Measurements from ENCODE around the gene ISG20L2. TPM values are rescaled to one million over a fixed set of nuclear protein-coding genes. Genes with fewer than 3 reads are reported as not detected.

The ISG20L2 gene
- total and polyA plus RNA-seq, 2 experiments from 2014 or later: 16.4 to 22.4 TPM

DNA sequence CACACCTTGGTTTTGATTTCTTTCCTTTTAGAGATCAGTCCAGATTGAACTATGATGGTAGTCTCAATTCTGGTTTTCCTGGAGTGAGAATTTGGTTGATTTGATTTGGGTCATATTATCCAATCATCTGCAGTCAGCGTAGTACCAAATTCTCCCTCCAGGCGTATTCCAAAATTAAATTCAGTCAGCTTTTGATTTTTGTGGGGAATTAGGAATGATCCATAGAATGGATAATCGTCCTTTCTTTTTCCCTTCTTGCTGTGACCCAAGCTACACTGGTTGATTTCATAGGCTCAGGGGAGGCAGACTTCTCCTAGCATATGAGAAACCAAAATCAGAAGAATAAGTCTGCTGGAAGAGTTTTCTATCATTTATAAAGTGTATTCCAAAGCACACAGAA, 43.7 kb upstream of the ISG20L2 start:
- H3K4me2 ChIP-seq: peak overlapping the region; percentile 60
- no peak overlapping the region for H2AFZ ChIP-seq
- DNase-seq (ENCODE audit: low spot score): no peak
- peak overlapping the region; percentile 36 for H3K27ac ChIP-seq
- peaks cover 39% of the 10 kb centered on the region for H3K4me1 ChIP-seq (ENCODE audit: insufficient read depth)
- H3K4me3 ChIP-seq: no peak overlapping the region
- peaks cover 94% of the 10 kb centered on the region for H3K79me2 ChIP-seq
- peaks cover 70% of the 10 kb centered on the region for H4K20me1 ChIP-seq (ENCODE audit: insufficient read depth, poor library complexity, severe bottlenecking)
- no peaks in the 10 kb centered on the region for H3K9me3 ChIP-seq (ENCODE audit: low read depth)
- H3K9me2 ChIP-seq (replicated peaks; ENCODE audit: insufficient read depth): no peaks in the 10 kb centered on the region
- TF ChIP-seq, protein P1, sequence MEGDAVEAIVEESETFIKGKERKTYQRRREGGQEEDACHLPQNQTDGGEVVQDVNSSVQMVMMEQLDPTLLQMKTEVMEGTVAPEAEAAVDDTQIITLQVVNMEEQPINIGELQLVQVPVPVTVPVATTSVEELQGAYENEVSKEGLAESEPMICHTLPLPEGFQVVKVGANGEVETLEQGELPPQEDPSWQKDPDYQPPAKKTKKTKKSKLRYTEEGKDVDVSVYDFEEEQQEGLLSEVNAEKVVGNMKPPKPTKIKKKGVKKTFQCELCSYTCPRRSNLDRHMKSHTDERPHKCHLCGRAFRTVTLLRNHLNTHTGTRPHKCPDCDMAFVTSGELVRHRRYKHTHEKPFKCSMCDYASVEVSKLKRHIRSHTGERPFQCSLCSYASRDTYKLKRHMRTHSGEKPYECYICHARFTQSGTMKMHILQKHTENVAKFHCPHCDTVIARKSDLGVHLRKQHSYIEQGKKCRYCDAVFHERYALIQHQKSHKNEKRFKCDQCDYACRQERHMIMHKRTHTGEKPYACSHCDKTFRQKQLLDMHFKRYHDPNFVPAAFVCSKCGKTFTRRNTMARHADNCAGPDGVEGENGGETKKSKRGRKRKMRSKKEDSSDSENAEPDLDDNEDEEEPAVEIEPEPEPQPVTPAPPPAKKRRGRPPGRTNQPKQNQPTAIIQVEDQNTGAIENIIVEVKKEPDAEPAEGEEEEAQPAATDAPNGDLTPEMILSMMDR (IDR thresholded peaks at IDR 0.05; ENCODE audit: poor library complexity): no peak
- no peak for TF ChIP-seq EZH2 (IDR thresholded peaks at IDR 0.05; ENCODE audit: borderline replicate concordance)
- no peak for TF ChIP-seq EZH2phosphoT487 (IDR thresholded peaks at IDR 0.05; ENCODE audit: low read depth, severe bottlenecking, unreplicated experiment)
- no peaks in the 10 kb centered on the region for H3K36me3 ChIP-seq (replicated peaks; ENCODE audit: insufficient read depth, low read depth)
- no peaks in the 10 kb centered on the region for H3K27me3 ChIP-seq
- whole genome bisulfite sequencing (ENCODE audit: low lambda C conversion rate, missing lambda C conversion rate): 88% methylated on average over 3 of the region's 3 CpGs

DNA sequence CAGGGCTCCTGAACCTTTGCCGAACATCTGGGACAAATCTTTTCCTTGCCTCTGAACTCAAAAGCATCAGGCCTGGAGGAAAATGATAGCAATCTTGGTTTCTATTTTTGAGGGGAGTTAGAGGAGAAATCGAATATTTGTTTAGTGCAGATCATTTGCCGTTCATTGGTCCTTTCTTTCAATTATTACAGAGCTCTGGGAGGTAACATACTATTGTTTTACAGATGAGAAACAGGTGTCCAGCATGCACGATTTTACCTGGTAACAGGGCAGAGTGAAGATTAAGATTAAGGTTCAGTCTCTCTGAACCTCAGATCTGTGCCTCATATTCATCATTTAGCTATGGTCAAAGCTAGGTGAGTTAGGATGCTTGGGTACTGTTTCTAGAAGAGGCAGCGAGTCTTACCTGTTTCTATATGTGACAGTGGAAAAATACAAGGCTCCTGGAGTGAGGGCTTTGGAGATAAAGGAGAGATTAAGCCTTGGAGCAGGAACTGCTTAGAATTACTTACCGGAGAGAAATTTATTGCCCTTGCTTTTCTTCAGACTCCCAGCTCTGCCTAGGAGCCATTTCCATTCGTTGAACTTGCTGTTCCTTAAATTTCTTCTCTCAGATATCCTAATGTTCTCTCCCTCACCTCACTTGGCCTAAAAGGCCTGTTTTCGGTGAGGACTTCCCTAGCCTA, 40.2 kb upstream of the ISG20L2 start:
- Histone ChIP-seq H3K27me3 (no peaks in the 10 kb centered on the region), H3K36me3 (replicated peaks; ENCODE audit: insufficient read depth, low read depth) (no peaks in the 10 kb centered on the region), H2AFZ (no peak overlapping the region), H4K20me1 (ENCODE audit: insufficient read depth, poor library complexity, severe bottlenecking) (peaks cover 41% of the 10 kb centered on the region), H3K27ac (peak overlapping the region; percentile 85), H3K4me2 (peak overlapping the region; percentile 94), H3K9me2 (replicated peaks; ENCODE audit: insufficient read depth) (no peaks in the 10 kb centered on the region), H3K9me3 (ENCODE audit: low read depth) (no peaks in the 10 kb centered on the region), H3K4me1 (ENCODE audit: insufficient read depth) (peaks cover 40% of the 10 kb centered on the region), H3K4me3 (peak overlapping the region; percentile 48), H3K79me2 (peaks cover 70% of the 10 kb centered on the region)
- 11% methylated on average over 8 of the region's 8 CpGs for WGBS (ENCODE audit: low lambda C conversion rate, missing lambda C conversion rate)
- DNase-seq (ENCODE audit: low spot score): peak; percentile 37
- no peak for TF ChIP-seq EZH2 (IDR thresholded peaks at IDR 0.05; ENCODE audit: borderline replicate concordance)
- TF ChIP-seq, protein P1 (IDR thresholded peaks at IDR 0.05; ENCODE audit: poor library complexity): no peak

DNA sequence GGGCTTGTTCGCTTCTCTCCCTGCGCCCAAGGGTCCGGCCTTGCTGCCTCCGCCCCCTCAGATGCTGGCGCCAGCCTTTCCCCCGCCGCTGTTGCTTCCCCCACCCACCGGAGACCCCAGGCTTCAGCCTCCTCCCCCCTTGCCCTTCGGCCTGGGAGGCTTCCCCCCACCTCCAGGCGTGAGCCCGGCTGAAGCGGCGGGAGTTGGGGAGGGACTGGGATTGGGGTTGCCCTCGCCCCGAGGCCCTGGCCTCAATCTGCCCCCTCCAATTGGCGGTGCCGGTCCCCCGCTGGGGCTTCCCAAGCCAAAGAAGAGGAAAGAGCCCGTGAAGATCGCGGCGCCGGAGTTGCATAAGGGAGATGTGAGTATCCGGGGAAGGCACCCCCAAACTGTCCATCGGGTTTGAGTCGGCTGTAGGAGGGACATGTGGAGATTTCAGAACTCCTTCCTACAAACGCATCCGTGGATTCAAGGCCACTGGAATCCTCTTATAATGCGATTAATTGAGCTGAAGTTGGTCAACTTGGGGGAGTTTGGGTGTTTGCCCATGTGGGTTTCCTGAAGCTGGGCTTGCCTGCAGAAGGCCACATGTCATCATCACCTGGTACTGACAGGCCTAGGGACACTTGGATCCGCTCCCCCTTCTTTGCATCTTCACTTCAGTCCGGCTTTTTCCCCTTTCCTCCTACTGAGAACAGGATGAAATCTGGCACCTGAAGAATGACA, 39.5 kb upstream of the ISG20L2 start:
- Histone ChIP-seq H3K4me1 (ENCODE audit: insufficient read depth) (peaks cover 34% of the 10 kb centered on the region), H3K79me2 (peaks cover 63% of the 10 kb centered on the region), H3K27ac (peak overlapping the region; percentile 85), H3K9me2 (replicated peaks; ENCODE audit: insufficient read depth) (no peaks in the 10 kb centered on the region), H3K36me3 (replicated peaks; ENCODE audit: insufficient read depth, low read depth) (no peaks in the 10 kb centered on the region), H2AFZ (no peak overlapping the region), H4K20me1 (ENCODE audit: insufficient read depth, poor library complexity, severe bottlenecking) (peaks cover 34% of the 10 kb centered on the region), H3K4me3 (peak overlapping the region; percentile 48), H3K9me3 (ENCODE audit: low read depth) (no peaks in the 10 kb centered on the region), H3K4me2 (peak overlapping the region; percentile 94), H3K27me3 (no peaks in the 10 kb centered on the region)
- TF ChIP-seq EZH2phosphoT487 (IDR thresholded peaks at IDR 0.05; ENCODE audit: low read depth, severe bottlenecking, unreplicated experiment): no peak
- TF ChIP-seq, protein P1 (IDR thresholded peaks at IDR 0.05; ENCODE audit: poor library complexity): no peak
- no peak for TF ChIP-seq EZH2 (IDR thresholded peaks at IDR 0.05; ENCODE audit: borderline replicate concordance)
- WGBS (ENCODE audit: low lambda C conversion rate, missing lambda C conversion rate): 3% methylated on average over 20 of the region's 31 CpGs
- DNase-seq (ENCODE audit: low spot score): peak; percentile 38

All from hepatocyte (in vitro differentiated cells).